Endothelial cell of umbilical vein (primary cell): Measurements from ENCODE around the gene FAM20A. TPM values are rescaled to one million over a fixed set of nuclear protein-coding genes. Genes with fewer than 3 reads are reported as not detected.

Source experiments
- BruUV-seq: library from RNA; stranded (reverse); fragments of 400-500 nt; replicated peaks from 2 replicates; lab custom pipeline; 2021; lab: Mats Ljungman, UMichigan
- CTCF ChIA-PET: fragments of 300-600, 350-600 bp; sonication (Branson Sonifier 250); formaldehyde crosslinking; loops from one replicate; lab custom pipeline; 2021; ENCODE audit warnings: antibody characterized with exemption, inconsistent platforms; lab: Charles Lee
- POLR2A ChIA-PET: fragments of 300-600, 350-600 bp; sonication (Branson Sonifier 250); formaldehyde crosslinking; loops from one replicate; lab custom pipeline; 2021; ENCODE audit warnings: antibody characterized with exemption, inconsistent platforms; lab: Charles Lee
- DNase-seq: peaks from one replicate; pipeline ENCODE4 v3.0.0-alpha.2; 2011; ENCODE audit warnings: low read depth, low spot score
- FAIRE-seq: peaks from 2 replicates; lab custom pipeline; 2011; peaks lifted over from hg19 to GRCh38; lab: Jason Lieb, UNC
- H2AFZ ChIP-seq: 2 replicates; pipeline ENCODE4 v1.6.0; 2012; ENCODE audit warnings: low read depth, low read length, control low read depth, inconsistent platforms
- H3K27ac ChIP-seq: 2 replicates; pipeline ENCODE4 v1.5.1; 2011; ENCODE audit warnings: low read depth, mild to moderate bottlenecking, control low read depth, low read length, moderate library complexity; ENCODE audit not compliant: insufficient read depth
- H3K27me3 ChIP-seq, 2 experiments: 2 replicates each; pipeline versions ENCODE4 v1.6.0 to v1.6.1; 2011; ENCODE audit warnings: low read length in 2 of 2, mixed read lengths in 1 of 2; ENCODE audit not compliant: control insufficient read depth in 2 of 2, insufficient read depth in 2 of 2
- H3K36me3 ChIP-seq, 2 experiments: 2 replicates in 1 of 2; 3 replicates in 1 of 2; pipeline ENCODE4 v1.5.1; 2011; ENCODE audit warnings: low read length in 2 of 2, mild to moderate bottlenecking in 1 of 2, moderate library complexity in 1 of 2; ENCODE audit not compliant: control insufficient read depth in 2 of 2, insufficient read depth in 2 of 2; ENCODE audit errors: extremely low read depth in 1 of 2
- H3K4me1 ChIP-seq: 3 replicates; pipeline ENCODE4 v1.5.1; 2011; ENCODE audit warnings: mild to moderate bottlenecking, low read length; ENCODE audit not compliant: control insufficient read depth, insufficient read depth; ENCODE audit errors: extremely low read depth
- H3K4me2 ChIP-seq: 2 replicates; pipeline ENCODE4 v1.6.1; 2011; ENCODE audit warnings: low read length, control low read depth, mixed read lengths; ENCODE audit not compliant: insufficient read depth
- H3K4me3 ChIP-seq, 3 experiments: fragments of 200-600 bp in 1 of 3; sonication (generic), shearing (Covaris generic) in 1 of 3; replicated peaks in 1 of 3; 2 replicates each; pipeline ENCODE4 v1.5.1; 2011 to 2016; ENCODE audit warnings: control low read depth in 3 of 3, low read length in 3 of 3, mild to moderate bottlenecking in 2 of 3, inconsistent platforms in 1 of 3, low read depth in 1 of 3, moderate library complexity in 1 of 3; ENCODE audit not compliant: insufficient read depth in 1 of 3
- H3K79me2 ChIP-seq: 2 replicates; pipeline ENCODE4 v1.6.0; 2012; ENCODE audit warnings: low read length, inconsistent platforms; ENCODE audit not compliant: control insufficient read depth, insufficient read depth
- H3K9ac ChIP-seq: replicated peaks from 2 replicates; pipeline ENCODE3; 2011; ENCODE audit warnings: low read length, control low read depth; ENCODE audit not compliant: insufficient read depth; ENCODE audit errors: extremely low read depth
- H3K9me1 ChIP-seq: replicated peaks from 3 replicates; pipeline ENCODE4 v1.6.0; 2011; ENCODE audit warnings: mild to moderate bottlenecking, low read length; ENCODE audit not compliant: control insufficient read depth, insufficient read depth; ENCODE audit errors: extremely low read depth
- H3K9me3 ChIP-seq: replicated peaks from 2 replicates; pipeline ENCODE4 v1.5.1; 2012; ENCODE audit warnings: low read length, inconsistent platforms; ENCODE audit not compliant: control insufficient read depth, insufficient read depth
- H4K20me1 ChIP-seq: replicated peaks from 2 replicates; pipeline ENCODE3; 2011; ENCODE audit warnings: mild to moderate bottlenecking, low read length; ENCODE audit not compliant: control insufficient read depth, insufficient read depth; ENCODE audit errors: extremely low read depth
- CTCF ChIP-seq, 2 donors: IDR thresholded peaks; 1 replicate in 1 of 2; 2 replicates in 1 of 2; pipeline ENCODE4 v1.5.1; 2011; ENCODE audit warnings: low read length in 2 of 2, mild to moderate bottlenecking in 2 of 2, moderate library complexity in 2 of 2, control low read depth in 1 of 2, inconsistent platforms in 1 of 2, low read depth in 1 of 2; ENCODE audit not compliant: insufficient read depth in 1 of 2; ENCODE audit errors: extremely low read depth in 1 of 2
- EZH2 ChIP-seq: IDR thresholded peaks from 2 replicates; pipeline ENCODE4 v1.6.1; 2012; ENCODE audit warnings: borderline replicate concordance, low read depth, mild to moderate bottlenecking, moderate library complexity, low read length, inconsistent platforms; ENCODE audit not compliant: severe bottlenecking
- FOS ChIP-seq: IDR thresholded peaks from 2 replicates; pipeline ENCODE4 v1.6.1; 2011; ENCODE audit warnings: mild to moderate bottlenecking, low read length, moderate library complexity, borderline replicate concordance; ENCODE audit not compliant: insufficient read depth
- JUN ChIP-seq: IDR thresholded peaks from 2 replicates; pipeline ENCODE4 v1.6.1; 2011; ENCODE audit warnings: borderline replicate concordance, low read depth; ENCODE audit not compliant: insufficient read length, insufficient read depth
- MAX ChIP-seq: IDR thresholded peaks from 2 replicates; pipeline ENCODE4 v1.6.1; 2011; ENCODE audit not compliant: insufficient read depth, insufficient read length
- MYC ChIP-seq: IDR thresholded peaks from one replicate; pipeline ENCODE4 v1.6.1; 2011; ENCODE audit warnings: mild to moderate bottlenecking, low read depth, low read length
- POLR2A ChIP-seq: IDR thresholded peaks from 2 replicates; pipeline ENCODE4 v1.6.1; 2012; ENCODE audit warnings: low read depth, mild to moderate bottlenecking, control low read depth, low read length
- POLR2AphosphoS5 ChIP-seq: IDR thresholded peaks from 2 replicates; pipeline ENCODE4 v1.6.1; 2012; ENCODE audit warnings: low read depth, mild to moderate bottlenecking, control low read depth, low read length, moderate library complexity; ENCODE audit not compliant: insufficient read depth
- dilution Hi-C: fragments of 300-500 bp; cut with MboI; formaldehyde crosslinking; loops from one replicate; pipeline ENCODE4 v1.15.0; 2019; ENCODE audit warnings: low sequenced_read_pairs; ENCODE audit not compliant: extremely low pct_ligation_motif_present
- intact Hi-C: fragments of 100-400 bp; cut with micrococcal nuclease; formaldehyde crosslinking; loops from one replicate; pipeline ENCODE4 v1.10.0; 2022
- polyA plus RNA-seq, 4 experiments: library from polyadenylated mRNA; depleted of rRNA in 3 of 4; stranded (reverse) in 3 of 4; unstranded in 1 of 4; fragments of >200 nt; gene quantifications; 2 replicates each; pipeline versions ENCODE4 v1.2.1 to v1.2.3, GENCODE V29; 2011 to 2012; ENCODE audit warnings: missing spikeins in 1 of 4
- total RNA-seq: library from RNA; stranded (reverse); gene quantifications from 2 replicates; pipeline ENCODE4 v1.2.3, GENCODE V29; 2021

FAM20A gene
- total and polyA plus RNA-seq, 2 donors (not counting 3 experiments of a cell fraction or from before 2014, with no cell fraction given): not detected

GRCh38 chr17:68628576-68628957, 27.4 kb upstream of the FAM20A start:
- no peaks in the 10 kb centered on the region for H3K36me3 ChIP-seq
- DNase-seq: no peak
- no TSS peak for BruUV-seq
- H3K4me1 ChIP-seq: no peaks in the 10 kb centered on the region
- no peak for FAIRE-seq
- H3K79me2 ChIP-seq: no peaks in the 10 kb centered on the region
- no peaks in the 10 kb centered on the region for H4K20me1 ChIP-seq
- H3K27ac ChIP-seq: no peak overlapping the region
- H3K9me3 ChIP-seq: no peaks in the 10 kb centered on the region
- H3K27me3 ChIP-seq: peaks cover 0 to 3% of the 10 kb centered on the region in 2 experiments
- H3K4me3 ChIP-seq: no peak overlapping the region
- no peak overlapping the region for H2AFZ ChIP-seq
- no peaks in the 10 kb centered on the region for H3K9me1 ChIP-seq
- no peak overlapping the region for H3K4me2 ChIP-seq
- intact Hi-C loops (no loop called here), dilution Hi-C loops (no loop called here)
- H3K9ac ChIP-seq: no peak overlapping the region
- ChIA-PET POLR2A (no interaction called here), CTCF (interaction anchor here (0.8 to 1.5 kb wide), 3 partner anchors 14 to 328 kb away, joined by 3 to 4 read pairs (median 4); no protein-coding TSS in a partner anchor)
- TF ChIP-seq FOS (no peak), MAX (no peak), JUN (no peak), POLR2A (no peak)

GRCh38 chr17:68627956-68628575, 26.9 kb upstream of the FAM20A start:
- no peaks in the 10 kb centered on the region for H4K20me1 ChIP-seq
- no peak overlapping the region for H3K27ac ChIP-seq
- H3K9me1 ChIP-seq: no peaks in the 10 kb centered on the region
- ChIA-PET POLR2A (no interaction called here), CTCF (interaction anchor here (0.8 to 1.5 kb wide), 3 partner anchors 14 to 329 kb away, joined by 3 to 4 read pairs (median 4); no protein-coding TSS in a partner anchor)
- FAIRE-seq (no peak), DNase-seq (no peak)
- no peaks in the 10 kb centered on the region for H3K4me1 ChIP-seq
- no peak for TF ChIP-seq MYC
- no peak for TF ChIP-seq CTCF (IDR thresholded peaks at IDR 0.05; ENCODE audit: extremely low read depth in 1 of 2, insufficient read depth in 1 of 2, low read depth in 1 of 2, low read length in 2 of 2)
- no peak for TF ChIP-seq POLR2A
- TF ChIP-seq EZH2: no peak
- TF ChIP-seq POLR2AphosphoS5: no peak
- no peak for TF ChIP-seq FOS
- TF ChIP-seq MAX: no peak
- no peak for TF ChIP-seq JUN
- H3K79me2 ChIP-seq: no peaks in the 10 kb centered on the region
- no peak overlapping the region for H3K9ac ChIP-seq
- dilution Hi-C loops (no loop called here), intact Hi-C loops (no loop called here)
- H3K9me3 ChIP-seq: no peaks in the 10 kb centered on the region
- no peak overlapping the region for H3K4me3 ChIP-seq
- peaks cover 0 to 3% of the 10 kb centered on the region in 2 experiments for H3K27me3 ChIP-seq
- no peak overlapping the region for H2AFZ ChIP-seq
- BruUV-seq: no TSS peak
- H3K36me3 ChIP-seq: no peaks in the 10 kb centered on the region
- H3K4me2 ChIP-seq: no peak overlapping the region
